ENCODE measurements around the gene TEX28.

Gene TEX28

DNA sequence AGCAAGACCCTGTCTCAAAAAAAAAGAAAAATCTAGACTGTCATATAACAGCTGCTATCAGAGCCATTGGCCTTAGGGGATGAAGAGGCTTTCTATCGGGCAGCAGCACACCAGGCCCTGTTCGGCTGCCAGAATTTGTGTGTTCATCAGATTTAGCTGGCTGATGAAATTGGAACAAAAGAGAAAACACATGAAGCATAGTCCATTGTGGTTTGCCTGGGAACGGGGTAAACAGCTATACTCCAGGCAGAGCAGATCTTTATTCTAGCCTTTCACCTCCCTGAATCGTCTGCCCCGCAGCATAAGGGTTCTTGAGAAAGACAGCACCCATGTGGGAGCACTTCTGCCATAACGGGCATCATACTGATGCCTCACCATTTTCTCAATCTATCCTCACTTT is 12.3 kb upstream of the TEX28 start:
- TF ChIP-seq, protein P1, sequence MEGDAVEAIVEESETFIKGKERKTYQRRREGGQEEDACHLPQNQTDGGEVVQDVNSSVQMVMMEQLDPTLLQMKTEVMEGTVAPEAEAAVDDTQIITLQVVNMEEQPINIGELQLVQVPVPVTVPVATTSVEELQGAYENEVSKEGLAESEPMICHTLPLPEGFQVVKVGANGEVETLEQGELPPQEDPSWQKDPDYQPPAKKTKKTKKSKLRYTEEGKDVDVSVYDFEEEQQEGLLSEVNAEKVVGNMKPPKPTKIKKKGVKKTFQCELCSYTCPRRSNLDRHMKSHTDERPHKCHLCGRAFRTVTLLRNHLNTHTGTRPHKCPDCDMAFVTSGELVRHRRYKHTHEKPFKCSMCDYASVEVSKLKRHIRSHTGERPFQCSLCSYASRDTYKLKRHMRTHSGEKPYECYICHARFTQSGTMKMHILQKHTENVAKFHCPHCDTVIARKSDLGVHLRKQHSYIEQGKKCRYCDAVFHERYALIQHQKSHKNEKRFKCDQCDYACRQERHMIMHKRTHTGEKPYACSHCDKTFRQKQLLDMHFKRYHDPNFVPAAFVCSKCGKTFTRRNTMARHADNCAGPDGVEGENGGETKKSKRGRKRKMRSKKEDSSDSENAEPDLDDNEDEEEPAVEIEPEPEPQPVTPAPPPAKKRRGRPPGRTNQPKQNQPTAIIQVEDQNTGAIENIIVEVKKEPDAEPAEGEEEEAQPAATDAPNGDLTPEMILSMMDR (IDR thresholded peaks at IDR 0.05) = no peak

DNA sequence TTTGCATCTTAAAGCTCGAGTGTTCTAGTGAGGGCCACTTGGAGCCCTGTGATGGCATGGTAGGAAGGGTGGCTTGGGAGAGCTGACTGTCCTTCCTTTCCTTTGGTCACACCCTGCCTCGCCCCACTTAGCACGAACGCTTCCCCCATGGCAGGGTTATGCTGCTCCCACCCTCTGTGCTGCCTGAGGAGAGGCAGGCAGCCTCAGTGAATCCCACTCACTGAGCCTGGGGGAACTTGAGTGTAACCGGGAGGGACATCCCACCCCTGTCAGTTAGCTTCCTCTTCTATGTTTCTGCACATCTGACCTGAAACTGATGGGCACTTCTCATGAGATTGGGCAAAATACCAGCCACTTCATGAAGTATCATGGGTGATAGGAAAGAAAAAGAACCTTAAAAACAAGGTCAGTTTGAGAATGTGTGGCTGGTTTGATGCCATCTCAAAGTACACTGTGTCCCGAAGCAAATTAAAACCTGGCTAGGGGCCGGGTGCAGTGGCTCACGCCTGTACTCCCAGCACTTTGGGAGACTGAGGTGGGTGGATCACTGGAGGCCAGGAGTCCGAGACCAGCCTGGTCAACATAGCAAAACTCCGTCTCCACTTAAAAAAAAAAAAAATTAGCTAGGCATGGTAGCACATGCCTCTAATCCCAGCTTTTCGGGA is 10.7 kb upstream of the TEX28 start:
- TF ChIP-seq, protein P1 (IDR thresholded peaks at IDR 0.05) = no peak

DNA sequence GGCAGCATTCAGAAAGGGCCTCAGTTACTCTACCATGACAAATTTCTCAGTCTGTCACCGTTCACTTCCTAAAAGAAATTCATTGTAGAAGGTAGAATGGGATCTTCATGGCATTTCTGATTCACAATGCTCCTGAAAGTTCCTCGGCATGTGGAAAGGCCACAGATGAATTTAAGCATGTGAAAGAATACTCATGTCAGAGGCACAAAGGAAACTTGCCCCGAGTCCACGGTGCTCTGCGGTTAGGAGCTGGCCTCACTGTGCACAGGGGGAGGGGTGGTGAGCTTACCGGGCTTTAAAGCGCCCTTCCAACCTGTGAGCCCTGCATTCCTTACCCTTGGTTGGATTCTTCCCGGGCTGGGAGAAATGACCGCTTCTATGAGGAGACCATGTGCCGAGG is 9.9 kb upstream of the TEX28 start:
- TF ChIP-seq, protein P1 (IDR thresholded peaks at IDR 0.05) = no peak

DNA sequence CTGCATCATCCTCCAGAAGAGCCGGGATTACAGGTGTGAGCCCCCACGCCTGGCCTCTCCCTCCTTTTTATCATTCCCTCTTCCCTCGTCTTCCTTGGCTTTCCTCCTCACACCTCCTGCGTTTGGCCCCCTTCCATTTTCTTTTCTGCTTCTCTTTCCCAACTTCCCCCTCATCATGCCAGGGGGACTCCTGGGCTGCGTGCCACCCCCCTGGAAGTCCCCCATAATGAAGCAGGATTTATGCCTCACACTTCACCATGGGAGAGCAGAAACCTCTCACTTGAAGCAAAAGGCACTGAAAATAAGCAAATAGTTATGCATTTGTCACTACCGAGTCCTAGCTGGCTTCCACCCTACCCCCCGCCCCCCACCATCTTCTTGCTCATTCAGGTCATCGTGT is 8.6 kb upstream of the TEX28 start:
- TF ChIP-seq, protein P1 (IDR thresholded peaks at IDR 0.05) = no peak

DNA sequence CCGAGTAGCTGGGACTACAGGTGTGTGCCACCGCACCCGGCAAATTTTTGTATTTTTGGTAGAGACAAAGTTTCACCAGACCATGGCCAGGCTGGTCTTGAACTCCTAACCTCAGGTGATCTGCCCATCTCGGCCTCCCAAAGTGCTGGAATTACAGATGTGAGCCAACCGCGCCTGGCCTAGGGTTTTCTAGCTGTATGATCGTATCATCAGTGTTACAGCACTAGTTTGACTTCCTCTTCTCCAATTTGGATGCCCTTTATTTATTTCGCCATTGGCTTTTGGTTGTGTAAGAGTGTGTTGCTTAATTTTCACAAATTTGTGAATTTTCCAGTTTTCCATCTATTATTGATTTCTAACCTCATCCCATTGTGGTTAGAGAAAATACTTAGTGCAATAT is 5.9 kb upstream of the TEX28 start:
- TF ChIP-seq, protein P1 (IDR thresholded peaks at IDR 0.05) = no peak

DNA sequence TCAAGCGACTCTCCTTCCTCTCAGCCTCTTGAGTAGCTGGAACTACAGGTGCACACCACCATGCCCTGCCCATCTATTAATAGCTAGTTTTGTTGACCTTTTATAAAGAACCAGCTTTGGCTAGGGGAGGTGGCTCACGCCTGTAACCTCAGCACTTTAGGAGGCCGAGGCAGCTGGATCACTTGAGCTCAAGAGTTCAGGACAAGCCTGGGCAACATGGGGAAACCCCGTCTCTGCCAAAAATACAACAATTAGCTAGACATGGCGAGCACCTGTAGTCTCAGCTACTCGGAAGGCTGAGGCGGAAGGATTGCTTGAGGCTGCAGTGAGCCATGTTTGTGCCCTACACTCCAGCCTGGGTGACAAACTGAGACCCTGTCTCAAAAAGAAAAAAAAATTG is 3.4 kb upstream of the TEX28 start:
- TF ChIP-seq, protein P1 (IDR thresholded peaks at IDR 0.05) = no peak

DNA sequence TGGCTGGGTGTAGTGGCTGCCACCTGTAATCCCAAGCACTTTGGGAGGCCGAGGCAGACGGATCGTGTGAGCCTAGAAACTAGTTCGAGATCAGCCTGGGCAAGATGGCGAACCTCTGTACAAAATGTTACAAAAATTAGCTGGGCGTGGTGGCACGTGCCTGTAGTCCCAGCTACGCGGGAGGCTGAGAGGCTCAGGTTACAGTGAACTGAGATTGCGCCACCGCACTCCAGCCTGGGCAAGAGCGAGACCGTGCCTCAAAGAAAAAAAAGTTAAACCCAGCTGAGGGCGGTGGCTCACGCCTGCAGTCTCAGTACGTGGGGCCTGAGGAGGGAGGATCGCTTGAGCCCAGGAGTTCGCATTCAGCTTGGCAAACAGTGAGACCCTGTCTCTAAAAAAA is 1.8 kb upstream of the TEX28 start:
- TF ChIP-seq, protein P1 (IDR thresholded peaks at IDR 0.05) = no peak
